HepG2 (cell line): ENCODE measurements around the gene LRTM2. TPM values are rescaled to one million over a fixed set of nuclear protein-coding genes. Genes with fewer than 3 reads are reported as not detected.

Source experiments
- ATAC-seq: fragments of 200-7000 bp; cut with Tn5 transposase; 3 replicates; pipeline ENCODE4 v1.9.1; 2020; ENCODE audit warnings: mild to moderate bottlenecking, moderate library complexity
- BruUV-seq: library from RNA; stranded (reverse); fragments of 400-500 nt; replicated peaks from 2 replicates; lab custom pipeline; 2021; lab: Mats Ljungman, UMichigan
- CTCF ChIA-PET: fragments of 300-600 bp; formaldehyde crosslinking; extraction: SDS; loops from one replicate; lab custom pipeline; 2021; ENCODE audit warnings: low total read pairs, inconsistent platforms, low intra/inter-chr PET ratio; lab: Yijun Ruan, JAX
- POLR2A ChIA-PET: fragments of 350-600 bp; sonication (Branson Sonifier 250); formaldehyde crosslinking; loops from one replicate; lab custom pipeline; 2020; ENCODE audit warnings: antibody characterized with exemption, inconsistent platforms; lab: Yijun Ruan, JAX
- DNase-seq: peaks from one replicate; pipeline ENCODE4 v3.0.0-alpha.2; 2015; ENCODE audit warnings: low spot score
- FAIRE-seq: peaks from 3 replicates; lab custom pipeline; 2011; peaks lifted over from hg19 to GRCh38; lab: Jason Lieb, UNC
- H2AFZ ChIP-seq: one replicate; pipeline ENCODE4 v1.6.1; 2011; ENCODE audit warnings: low read length, inconsistent platforms
- H3K27ac ChIP-seq: fragments of 300-600 bp; 3 replicates; pipeline ENCODE4 v1.8.0; 2011; ENCODE audit warnings: mixed run types, mild to moderate bottlenecking, mixed read lengths, low read length, inconsistent platforms; ENCODE audit not compliant: insufficient read depth; ENCODE audit errors: extremely low read length
- H3K27me3 ChIP-seq, 2 experiments: fragments of 200-600 bp in 1 of 2; 2 replicates in 1 of 2; 3 replicates in 1 of 2; pipeline versions ENCODE4 v1.6.0 to v1.8.0; 2011; ENCODE audit warnings: low read length in 2 of 2, mild to moderate bottlenecking in 2 of 2, moderate library complexity in 2 of 2, inconsistent platforms in 1 of 2; ENCODE audit not compliant: insufficient read depth in 2 of 2, control insufficient read depth in 1 of 2
- H3K36me3 ChIP-seq, 2 experiments: fragments of 200-600 bp in 1 of 2; replicated peaks in 1 of 2; 2 replicates in 1 of 2; 3 replicates in 1 of 2; pipeline versions ENCODE4 v1.5.1 to v1.8.0; 2011; ENCODE audit warnings: low read length in 2 of 2, inconsistent platforms in 1 of 2; ENCODE audit not compliant: insufficient read depth in 2 of 2, control insufficient read depth in 1 of 2
- H3K4me1 ChIP-seq: 2 replicates; pipeline ENCODE4 v1.5.1; 2012; ENCODE audit warnings: low read length, inconsistent platforms; ENCODE audit not compliant: insufficient read depth
- H3K4me2 ChIP-seq: 2 replicates; pipeline ENCODE4 v1.6.0; 2011; ENCODE audit warnings: low read depth, low read length, inconsistent platforms
- H3K4me3 ChIP-seq, 3 experiments: fragments of 200-600 bp in 1 of 3; sonication (generic), shearing (Covaris generic) in 1 of 3; replicated peaks in 1 of 3; 2 replicates each; pipeline ENCODE4 v1.5.1; 2011 to 2016; ENCODE audit warnings: low read length in 3 of 3, inconsistent platforms in 2 of 3, low read depth in 2 of 3, mild to moderate bottlenecking in 2 of 3, control low read depth in 1 of 3, mixed read lengths in 1 of 3; ENCODE audit not compliant: insufficient read depth in 1 of 3
- H3K79me2 ChIP-seq: one replicate; pipeline ENCODE4 v1.6.1; 2011; ENCODE audit warnings: low read length, inconsistent platforms; ENCODE audit not compliant: insufficient read depth
- H3K9ac ChIP-seq: 2 replicates; pipeline ENCODE4 v1.6.0; 2011; ENCODE audit warnings: mild to moderate bottlenecking, low read depth, low read length, inconsistent platforms; ENCODE audit not compliant: insufficient read depth
- H3K9me3 ChIP-seq: 2 replicates; pipeline ENCODE4 v1.5.1; 2012; ENCODE audit warnings: mild to moderate bottlenecking, low read length
- H4K20me1 ChIP-seq: 2 replicates; pipeline ENCODE4 v1.6.0; 2011; ENCODE audit warnings: inconsistent platforms, mild to moderate bottlenecking, low read length, moderate library complexity; ENCODE audit not compliant: insufficient read depth
- AKAP8 ChIP-seq: sonication (generic); formaldehyde crosslinking; IDR thresholded peaks from 2 replicates; pipeline ENCODE4 v1.5.1; 2020; ENCODE audit warnings: mild to moderate bottlenecking, missing genetic modification reagents
- ARNT2 ChIP-seq: sonication (generic); formaldehyde crosslinking; IDR thresholded peaks from 2 replicates; pipeline ENCODE4 v1.8.0; 2022; ENCODE audit warnings: mild to moderate bottlenecking, low read depth, missing genetic modification reagents, moderate library complexity
- CBX1 ChIP-seq: IDR thresholded peaks from one replicate; pipeline ENCODE4 v1.6.1; 2016; ENCODE audit warnings: antibody characterized with exemption, low read depth
- DMAP1 ChIP-seq: IDR thresholded peaks from 2 replicates; pipeline ENCODE4 v1.6.1; 2016
- FOXO1 ChIP-seq: sonication (generic); formaldehyde crosslinking; IDR thresholded peaks from 2 replicates; pipeline ENCODE4 v1.4.0; 2020; ENCODE audit warnings: missing genetic modification reagents
- HOXA9 ChIP-seq: sonication (generic); formaldehyde crosslinking; IDR thresholded peaks from 2 replicates; pipeline ENCODE4 v1.8.1; 2022; ENCODE audit warnings: missing genetic modification reagents, mild to moderate bottlenecking, moderate library complexity, borderline replicate concordance
- ONECUT2 ChIP-seq: sonication (generic); formaldehyde crosslinking; IDR thresholded peaks from 2 replicates; pipeline ENCODE4 v1.4.0; 2020; ENCODE audit warnings: missing genetic modification reagents
- PCBP2 ChIP-seq: fragments of 200-400 bp; formaldehyde crosslinking; optimal IDR thresholded peaks from 2 replicates; pipeline ENCODE3; 2018; ENCODE audit warnings: low read length, low read depth; ENCODE audit not compliant: poor library complexity, severe bottlenecking
- SP5 ChIP-seq: IDR thresholded peaks from 2 replicates; pipeline ENCODE4 v1.6.1; 2016; ENCODE audit warnings: low read depth, borderline replicate concordance
- YEATS4 ChIP-seq: sonication (generic); formaldehyde crosslinking; IDR thresholded peaks from 2 replicates; pipeline ENCODE4 v1.4.0; 2020; ENCODE audit warnings: missing genetic modification reagents, borderline replicate concordance
- ZMAT3 ChIP-seq: sonication (generic); formaldehyde crosslinking; conservative IDR thresholded peaks from 2 replicates; pipeline ENCODE4 v1.7.0; 2021; ENCODE audit warnings: missing genetic modification reagents
- ZNF354B ChIP-seq: sonication (generic); formaldehyde crosslinking; IDR thresholded peaks from 2 replicates; pipeline ENCODE4 v1.8.0; 2022; ENCODE audit warnings: mild to moderate bottlenecking, missing genetic modification reagents
- ZNF703 ChIP-seq: sonication (generic); formaldehyde crosslinking; IDR thresholded peaks from 2 replicates; pipeline ENCODE4 v1.5.1; 2020; ENCODE audit warnings: missing genetic modification reagents, mild to moderate bottlenecking, moderate library complexity, borderline replicate concordance
- ZSCAN22 ChIP-seq: sonication (generic); formaldehyde crosslinking; IDR thresholded peaks from 2 replicates; pipeline ENCODE4 v1.4.0; 2020; ENCODE audit warnings: mild to moderate bottlenecking, missing genetic modification reagents
- WGBS: methylation state at CpG from one replicate; pipeline ENCODE4 v1.1.6; 2017; ENCODE audit warnings: low lambda C conversion rate; 5-methylcytosine and 5-hydroxymethylcytosine counted together
- in situ Hi-C: cut with HindIII; loops from 2 replicates; pipeline ENCODE4 v1.10.0; 2017; ENCODE audit warnings: low pct_unique_long_range_greater_than_20kb; ENCODE audit not compliant: extremely low pct_ligation_motif_present
- intact Hi-C: fragments of 100-400 bp; cut with micrococcal nuclease; formaldehyde crosslinking; loops from one replicate; pipeline ENCODE4 v1.10.0; 2022; ENCODE audit not compliant: unreplicated experiment
- polyA plus RNA-seq, 8 experiments: library from polyadenylated mRNA; depleted of rRNA in 3 of 8; stranded (reverse) in 7 of 8; unstranded in 1 of 8; fragments of >200 nt; fragmentation: Illumina TruSeq in 4 of 8; extraction: Trizol in 4 of 8; gene quantifications; 2 replicates each; pipeline versions ENCODE4 v1.2.1 to v1.2.3, GENCODE V29; 2011 to 2016; ENCODE audit warnings: low read depth in 4 of 8, missing spikeins in 1 of 8, mixed read lengths in 1 of 8; ENCODE audit not compliant: insufficient read depth in 1 of 8
- total RNA-seq, 5 experiments: library from RNA; depleted of rRNA; stranded (reverse); fragments of >200 nt; fragmentation: Illumina TruSeq; extraction: Trizol; gene quantifications; 2 replicates each; pipeline ENCODE4 v1.2.3, GENCODE V29; 2016; ENCODE audit warnings: low read depth in 1 of 5
- TF ChIP-seq, protein P1 (sequence below): sonication (generic); formaldehyde crosslinking; IDR thresholded peaks from 2 replicates; pipeline ENCODE4 v1.5.0; 2020; ENCODE audit warnings: mild to moderate bottlenecking, missing genetic modification reagents, moderate library complexity
- TF ChIP-seq, protein P2 (sequence below): sonication (generic); formaldehyde crosslinking; IDR thresholded peaks from 2 replicates; pipeline ENCODE4 v1.4.0; 2020; ENCODE audit warnings: mild to moderate bottlenecking, low read depth, missing genetic modification reagents
- TF ChIP-seq, protein P3 (sequence below): sonication (generic); formaldehyde crosslinking; IDR thresholded peaks from 2 replicates; pipeline ENCODE4 v1.4.0; 2020; ENCODE audit warnings: mild to moderate bottlenecking, missing genetic modification reagents
- TF ChIP-seq, protein P4 (sequence below): sonication (generic); formaldehyde crosslinking; IDR thresholded peaks from 2 replicates; pipeline ENCODE4 v1.8.0; 2022; ENCODE audit warnings: missing genetic modification reagents, low read depth, mild to moderate bottlenecking, borderline replicate concordance
- TF ChIP-seq, protein P5 (sequence below): sonication (generic); formaldehyde crosslinking; IDR thresholded peaks from 2 replicates; pipeline ENCODE4 v1.4.0; 2020; ENCODE audit warnings: missing genetic modification reagents

Gene LRTM2
- total and polyA plus RNA-seq, 2 of the 13 experiments (the other 11 are each of a cell fraction or from before 2014, with no cell fraction given) = 0.09 TPM; not detected in 1

DNA sequence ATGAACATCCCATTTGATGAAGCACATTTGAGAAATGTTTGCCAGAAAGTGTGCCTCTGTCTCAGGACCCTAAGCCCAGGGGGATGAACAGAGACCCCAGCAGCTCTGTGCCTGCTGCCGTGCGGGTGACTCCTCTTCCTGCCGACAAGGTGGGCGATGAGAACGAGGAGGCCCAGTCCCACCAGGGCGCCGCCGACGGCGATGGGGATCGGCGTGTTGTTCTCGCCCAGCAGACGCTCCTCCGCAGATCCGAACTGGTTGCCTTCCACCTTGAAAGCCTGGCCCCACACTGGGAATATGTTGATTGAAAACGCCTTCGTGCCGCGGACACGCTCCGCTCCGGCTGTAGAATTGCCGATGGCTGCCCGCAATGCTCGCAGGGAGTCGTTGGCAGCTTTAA lies 44.1 kb downstream of the LRTM2 start (continued):
- TF ChIP-seq, protein P1, sequence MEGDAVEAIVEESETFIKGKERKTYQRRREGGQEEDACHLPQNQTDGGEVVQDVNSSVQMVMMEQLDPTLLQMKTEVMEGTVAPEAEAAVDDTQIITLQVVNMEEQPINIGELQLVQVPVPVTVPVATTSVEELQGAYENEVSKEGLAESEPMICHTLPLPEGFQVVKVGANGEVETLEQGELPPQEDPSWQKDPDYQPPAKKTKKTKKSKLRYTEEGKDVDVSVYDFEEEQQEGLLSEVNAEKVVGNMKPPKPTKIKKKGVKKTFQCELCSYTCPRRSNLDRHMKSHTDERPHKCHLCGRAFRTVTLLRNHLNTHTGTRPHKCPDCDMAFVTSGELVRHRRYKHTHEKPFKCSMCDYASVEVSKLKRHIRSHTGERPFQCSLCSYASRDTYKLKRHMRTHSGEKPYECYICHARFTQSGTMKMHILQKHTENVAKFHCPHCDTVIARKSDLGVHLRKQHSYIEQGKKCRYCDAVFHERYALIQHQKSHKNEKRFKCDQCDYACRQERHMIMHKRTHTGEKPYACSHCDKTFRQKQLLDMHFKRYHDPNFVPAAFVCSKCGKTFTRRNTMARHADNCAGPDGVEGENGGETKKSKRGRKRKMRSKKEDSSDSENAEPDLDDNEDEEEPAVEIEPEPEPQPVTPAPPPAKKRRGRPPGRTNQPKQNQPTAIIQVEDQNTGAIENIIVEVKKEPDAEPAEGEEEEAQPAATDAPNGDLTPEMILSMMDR (CRISPR knock-in tag) = no peak
- TF ChIP-seq, protein P2, sequence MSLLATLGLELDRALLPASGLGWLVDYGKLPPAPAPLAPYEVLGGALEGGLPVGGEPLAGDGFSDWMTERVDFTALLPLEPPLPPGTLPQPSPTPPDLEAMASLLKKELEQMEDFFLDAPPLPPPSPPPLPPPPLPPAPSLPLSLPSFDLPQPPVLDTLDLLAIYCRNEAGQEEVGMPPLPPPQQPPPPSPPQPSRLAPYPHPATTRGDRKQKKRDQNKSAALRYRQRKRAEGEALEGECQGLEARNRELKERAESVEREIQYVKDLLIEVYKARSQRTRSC (CRISPR knock-in tag) = no peak
- no peak for TF ChIP-seq ONECUT2 (CRISPR knock-in tag)
- TF ChIP-seq SP5 (CRISPR knock-in tag) = no peak
- no peak for TF ChIP-seq ZNF703 (CRISPR knock-in tag)
- TF ChIP-seq, protein P3, sequence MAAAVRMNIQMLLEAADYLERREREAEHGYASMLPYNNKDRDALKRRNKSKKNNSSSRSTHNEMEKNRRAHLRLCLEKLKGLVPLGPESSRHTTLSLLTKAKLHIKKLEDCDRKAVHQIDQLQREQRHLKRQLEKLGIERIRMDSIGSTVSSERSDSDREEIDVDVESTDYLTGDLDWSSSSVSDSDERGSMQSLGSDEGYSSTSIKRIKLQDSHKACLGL = no peak
- TF ChIP-seq HOXA9 = no peak
- no peak for TF ChIP-seq FOXO1 (CRISPR knock-in tag)

DNA sequence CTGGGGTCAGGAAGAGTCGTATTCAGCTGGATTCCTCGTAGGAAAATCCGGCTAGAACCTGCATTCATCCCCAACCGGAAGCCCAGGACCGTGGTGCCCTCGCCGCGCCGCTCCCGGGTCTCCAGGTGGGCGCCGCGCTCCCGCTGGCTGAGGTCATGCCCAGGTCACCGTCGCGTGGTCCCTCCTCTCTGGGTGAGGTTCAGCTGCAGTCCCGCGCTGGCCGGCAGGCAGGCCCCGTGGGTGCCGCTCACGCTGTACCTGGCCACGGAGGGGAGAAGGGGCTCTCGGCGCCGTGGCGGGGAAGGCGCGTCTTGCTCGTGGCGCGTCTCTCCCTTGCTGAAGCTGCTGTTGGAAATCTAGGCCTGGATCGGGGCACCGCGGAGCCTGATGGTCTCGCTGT lies 44.5 kb downstream of the LRTM2 start:
- ATAC-seq = no peak
- no peak for TF ChIP-seq AKAP8 (CRISPR knock-in tag)
- no peak for TF ChIP-seq CBX1
- TF ChIP-seq ARNT2 (CRISPR knock-in tag) = no peak
- TF ChIP-seq, protein P4, sequence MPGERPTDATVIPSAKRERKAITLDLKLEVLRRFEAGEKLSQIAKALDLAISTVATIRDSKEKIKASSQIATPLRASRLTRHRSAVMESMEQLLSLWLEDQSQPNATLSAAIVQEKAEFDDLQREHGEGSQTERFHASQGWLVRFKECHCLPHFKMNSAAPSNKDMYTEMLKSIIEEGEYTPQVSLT = no peak
- TF ChIP-seq ZSCAN22 = no peak
- no peak for TF ChIP-seq DMAP1 (CRISPR knock-in tag)
- no peak for TF ChIP-seq YEATS4 (CRISPR knock-in tag)
- no peak for TF ChIP-seq PCBP2
- no peak for TF ChIP-seq ZNF354B (CRISPR knock-in tag)
- no peak for TF ChIP-seq ZMAT3 (CRISPR knock-in tag)
- TF ChIP-seq, protein P5, sequence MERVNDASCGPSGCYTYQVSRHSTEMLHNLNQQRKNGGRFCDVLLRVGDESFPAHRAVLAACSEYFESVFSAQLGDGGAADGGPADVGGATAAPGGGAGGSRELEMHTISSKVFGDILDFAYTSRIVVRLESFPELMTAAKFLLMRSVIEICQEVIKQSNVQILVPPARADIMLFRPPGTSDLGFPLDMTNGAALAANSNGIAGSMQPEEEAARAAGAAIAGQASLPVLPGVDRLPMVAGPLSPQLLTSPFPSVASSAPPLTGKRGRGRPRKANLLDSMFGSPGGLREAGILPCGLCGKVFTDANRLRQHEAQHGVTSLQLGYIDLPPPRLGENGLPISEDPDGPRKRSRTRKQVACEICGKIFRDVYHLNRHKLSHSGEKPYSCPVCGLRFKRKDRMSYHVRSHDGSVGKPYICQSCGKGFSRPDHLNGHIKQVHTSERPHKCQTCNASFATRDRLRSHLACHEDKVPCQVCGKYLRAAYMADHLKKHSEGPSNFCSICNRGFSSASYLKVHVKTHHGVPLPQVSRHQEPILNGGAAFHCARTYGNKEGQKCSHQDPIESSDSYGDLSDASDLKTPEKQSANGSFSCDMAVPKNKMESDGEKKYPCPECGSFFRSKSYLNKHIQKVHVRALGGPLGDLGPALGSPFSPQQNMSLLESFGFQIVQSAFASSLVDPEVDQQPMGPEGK (CRISPR knock-in tag) = no peak

More for the DNA sequence above, 44.5 kb downstream of the LRTM2 start:
- Histone ChIP-seq H3K9me3 (no peaks in the 10 kb centered on the region), H3K4me2 (no peak overlapping the region), H4K20me1 (no peaks in the 10 kb centered on the region), H3K4me3 (no peak overlapping the region), H3K27ac (no peak overlapping the region), H3K36me3 (no peaks in the 10 kb centered on the region), H3K9ac (no peak overlapping the region), H3K79me2 (no peaks in the 10 kb centered on the region), H2AFZ (no peak overlapping the region), H3K27me3 (peaks cover 0 to 11% of the 10 kb centered on the region in 2 experiments; a peak in 2 of 5 replicates), H3K4me1 (peaks cover 4% of the 10 kb centered on the region; the same call in 1 of the 2 replicates)
- 86% methylated on average over 21 of the region's 37 CpGs for WGBS
- intact Hi-C loops = no loop called here
- FAIRE-seq (no peak), DNase-seq (no peak)
- BruUV-seq = no TSS peak
- in situ Hi-C loops = no loop called here
- POLR2A ChIA-PET = no interaction called here
- CTCF ChIA-PET = no interaction called here
